Measurements from ENCODE around the gene ZG16B. TPM values are rescaled to one million over a fixed set of nuclear protein-coding genes. Genes with fewer than 3 reads are reported as not detected.

Gene ZG16B
- total RNA-seq, 1 experiment from 2014 or later: not detected

DNA sequence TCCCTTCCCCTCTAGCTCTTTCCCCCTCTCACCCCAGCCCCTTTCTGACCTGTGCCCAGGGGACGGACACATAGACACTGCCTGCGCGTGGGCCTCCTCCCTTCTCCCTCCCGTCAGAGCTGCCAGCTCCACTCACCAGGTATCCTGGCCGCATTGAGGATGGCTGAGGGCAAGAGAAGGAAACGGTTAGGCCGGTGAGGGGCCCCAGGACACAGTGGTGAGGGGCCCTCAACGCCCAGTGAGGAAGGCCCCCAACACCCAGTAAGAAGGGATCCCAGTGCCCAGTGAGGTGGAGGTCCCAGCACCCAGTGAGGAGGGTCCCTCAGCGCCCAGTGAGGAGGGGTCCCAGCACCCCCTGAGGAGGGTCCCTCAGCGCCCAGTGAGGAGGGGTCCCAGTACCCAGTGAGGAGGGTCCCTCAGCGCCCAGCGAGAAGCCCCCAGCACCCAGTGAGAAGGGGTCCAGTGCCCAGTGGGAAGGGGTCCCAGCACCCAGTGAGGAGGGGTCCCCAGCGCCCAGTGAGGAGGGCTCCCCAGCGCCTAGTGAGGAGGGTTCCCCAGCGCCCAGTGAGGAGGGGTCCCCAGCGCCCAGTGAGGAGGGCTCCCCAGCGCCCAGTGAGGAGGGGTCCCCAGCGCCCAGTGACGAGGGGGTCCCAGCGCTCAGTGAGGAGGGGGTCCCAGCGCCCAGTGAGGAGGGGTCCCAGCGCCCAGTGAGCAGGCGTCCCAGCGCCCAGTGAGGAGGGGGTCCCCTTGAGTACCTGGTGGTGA lies 26.8 kb downstream of the ZG16B start:
- no peaks in the 10 kb centered on the region for H3K27me3 ChIP-seq (ENCODE audit: insufficient read depth, low read length)
- H3K23ac ChIP-seq (ENCODE audit: insufficient read length, low read depth, low read length): no peak overlapping the region
- Mint-ChIP-seq H3K4me1 (peaks cover 5 to 7% of the 10 kb centered on the region in 2 experiments; a peak in 3 of 4 replicates), H3K27me3 (ENCODE audit: low read depth) (peaks cover 32% of the 10 kb centered on the region), H3K9me3 (peaks cover 20 to 26% of the 10 kb centered on the region in 2 experiments), H3K4me3 (0 out of 5 replicates have a peak overlapping the region, but pooled peaks of 1 of the 2 experiments have one; percentile 38), H3K27ac (no peak overlapping the region), H3K36me3 (ENCODE audit: insufficient read depth in 1 of 3, low read depth in 3 of 3) (peaks cover 2 to 11% (median 10%) of the 10 kb centered on the region in 3 experiments)
- H3K4me1 ChIP-seq (ENCODE audit: insufficient read depth, low read length): no peaks in the 10 kb centered on the region; the same call in 1 of the 2 replicates
- no peak overlapping the region for H2BK15ac ChIP-seq (ENCODE audit: low read depth, low read length)
- DNase-seq: no peak
- H3K56ac ChIP-seq (ENCODE audit: insufficient read length, low read depth, low read length): no peak overlapping the region
- no peak overlapping the region for H3K9ac ChIP-seq (ENCODE audit: extremely low read depth, insufficient read length, low read length)
- no peak overlapping the region for H2AFZ ChIP-seq (ENCODE audit: low read length)
- H2BK20ac ChIP-seq (ENCODE audit: low read depth, low read length, poor library complexity, severe bottlenecking): no peak overlapping the region
- no peaks in the 10 kb centered on the region for H3K9me3 ChIP-seq (ENCODE audit: control insufficient read depth, low read depth, low read length)
- H3K14ac ChIP-seq (ENCODE audit: insufficient read depth, low read length): no peak overlapping the region
- no peak overlapping the region for H4K91ac ChIP-seq (ENCODE audit: insufficient read length, low read depth, low read length)
- no peak overlapping the region for H2BK5ac ChIP-seq (ENCODE audit: insufficient read length, low read length)
- no peak overlapping the region for H2BK120ac ChIP-seq (ENCODE audit: low read depth, low read length, poor library complexity, severe bottlenecking)
- TF ChIP-seq, protein P1, sequence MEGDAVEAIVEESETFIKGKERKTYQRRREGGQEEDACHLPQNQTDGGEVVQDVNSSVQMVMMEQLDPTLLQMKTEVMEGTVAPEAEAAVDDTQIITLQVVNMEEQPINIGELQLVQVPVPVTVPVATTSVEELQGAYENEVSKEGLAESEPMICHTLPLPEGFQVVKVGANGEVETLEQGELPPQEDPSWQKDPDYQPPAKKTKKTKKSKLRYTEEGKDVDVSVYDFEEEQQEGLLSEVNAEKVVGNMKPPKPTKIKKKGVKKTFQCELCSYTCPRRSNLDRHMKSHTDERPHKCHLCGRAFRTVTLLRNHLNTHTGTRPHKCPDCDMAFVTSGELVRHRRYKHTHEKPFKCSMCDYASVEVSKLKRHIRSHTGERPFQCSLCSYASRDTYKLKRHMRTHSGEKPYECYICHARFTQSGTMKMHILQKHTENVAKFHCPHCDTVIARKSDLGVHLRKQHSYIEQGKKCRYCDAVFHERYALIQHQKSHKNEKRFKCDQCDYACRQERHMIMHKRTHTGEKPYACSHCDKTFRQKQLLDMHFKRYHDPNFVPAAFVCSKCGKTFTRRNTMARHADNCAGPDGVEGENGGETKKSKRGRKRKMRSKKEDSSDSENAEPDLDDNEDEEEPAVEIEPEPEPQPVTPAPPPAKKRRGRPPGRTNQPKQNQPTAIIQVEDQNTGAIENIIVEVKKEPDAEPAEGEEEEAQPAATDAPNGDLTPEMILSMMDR (conservative IDR thresholded peaks at IDR 0.05): no peak
- no peak overlapping the region for H4K5ac ChIP-seq (ENCODE audit: insufficient read length, low read depth, low read length)
- H3K4me2 ChIP-seq (ENCODE audit: insufficient read depth, insufficient read length, low read length): no peak overlapping the region
- H3K18ac ChIP-seq (ENCODE audit: insufficient read length, low read depth, low read length): no peak overlapping the region
- H2AK5ac ChIP-seq (ENCODE audit: insufficient read length, low read length): no peak overlapping the region
- H3K79me1 ChIP-seq (ENCODE audit: insufficient read depth, low read depth, low read length, poor library complexity, severe bottlenecking): no peaks in the 10 kb centered on the region
- no peaks in the 10 kb centered on the region for H4K20me1 ChIP-seq (ENCODE audit: control insufficient read depth, insufficient read depth, insufficient read length)
- no peak overlapping the region for H3K4ac ChIP-seq (ENCODE audit: low read depth, low read length)
- H4K8ac ChIP-seq (replicated peaks; ENCODE audit: insufficient read length, low read depth, low read length): no peak overlapping the region
- no peak overlapping the region for H3K27ac ChIP-seq (ENCODE audit: insufficient read length, low read depth, low read length)
- no peaks in the 10 kb centered on the region for H3K79me2 ChIP-seq (ENCODE audit: insufficient read depth, low read length)
- no CpG with 5 or more reads among the region's 24 CpGs for WGBS (ENCODE audit: extremely low coverage, insufficient read length, low lambda C conversion rate)
- H3T11ph ChIP-seq (ENCODE audit: low read length): no peak overlapping the region
- H3K23me2 ChIP-seq (ENCODE audit: insufficient read length, low read depth, low read length, poor library complexity, severe bottlenecking): peaks cover 5% of the 10 kb centered on the region
- no peak overlapping the region for H2BK12ac ChIP-seq (ENCODE audit: insufficient read length, low read depth, low read length)

Measured in H9 (cell line).